Measurements from ENCODE around the gene FRMD6. TPM values are rescaled to one million over a fixed set of nuclear protein-coding genes. Genes with fewer than 3 reads are reported as not detected.

FRMD6 gene
- polyA plus RNA-seq, 1 donor from 2014 or later = 2.4 TPM

DNA sequence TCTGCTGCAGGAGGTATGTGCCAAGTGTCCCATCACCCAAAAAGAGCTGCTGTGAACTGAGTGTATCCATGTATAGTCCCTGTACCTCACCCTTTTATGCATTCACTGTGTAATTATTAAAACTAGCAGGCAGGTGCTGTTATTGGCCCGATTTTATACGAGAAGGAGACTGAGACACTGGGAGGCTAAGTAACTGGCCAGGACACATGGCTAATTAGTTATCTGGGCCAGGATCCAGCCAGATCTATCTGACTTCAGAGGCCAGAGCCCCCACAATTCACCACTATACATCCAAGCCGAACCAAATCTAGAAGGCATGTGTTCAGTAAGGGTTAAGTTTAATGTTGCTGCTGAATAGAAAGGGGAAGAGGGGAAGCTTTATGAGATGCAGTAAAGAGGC, 73.4 kb downstream of the FRMD6 start:
- Histone ChIP-seq H3K9me2 (ENCODE audit: insufficient read depth, low read length) (no peaks in the 10 kb centered on the region), H3K27ac (ENCODE audit: low read length) (no peak overlapping the region), H2AFZ (ENCODE audit: low read depth, low read length) (no peak overlapping the region), H4K20me1 (ENCODE audit: insufficient read depth) (no peaks in the 10 kb centered on the region), H3K9me3 (ENCODE audit: low read length) (no peaks in the 10 kb centered on the region), H3K27me3 (ENCODE audit: insufficient read depth, low read depth, low read length) (no peaks in the 10 kb centered on the region), H3K9ac (ENCODE audit: low read length) (no peak overlapping the region), H3K36me3 (ENCODE audit: insufficient read depth, low read length) (no peaks in the 10 kb centered on the region), H3F3A (ENCODE audit: insufficient read depth, low read length, poor library complexity, severe bottlenecking) (no peaks in the 10 kb centered on the region), H3K79me2 (replicated peaks; ENCODE audit: insufficient read depth, low read length) (no peaks in the 10 kb centered on the region), H3K4me3 (ENCODE audit: low read length) (no peak overlapping the region), H3K4me2 (ENCODE audit: low read length) (no peak overlapping the region)
- TF ChIP-seq EP300 (conservative IDR thresholded peaks at IDR 0.05; ENCODE audit: poor library complexity, severe bottlenecking) (no peak), POLR2AphosphoS5 (IDR thresholded peaks at IDR 0.05) (no peak), RAD21 (conservative IDR thresholded peaks at IDR 0.05) (no peak), MXI1 (conservative IDR thresholded peaks at IDR 0.05; ENCODE audit: poor library complexity, severe bottlenecking) (no peak), SMC3 (conservative IDR thresholded peaks at IDR 0.05; ENCODE audit: poor library complexity) (no peak), EZH2 (IDR thresholded peaks at IDR 0.05; ENCODE audit: borderline replicate concordance, insufficient read depth, low read length, poor library complexity, severe bottlenecking) (no peak), TAF1 (IDR thresholded peaks at IDR 0.05; ENCODE audit: low read depth) (no peak)
- TF ChIP-seq, protein P1, sequence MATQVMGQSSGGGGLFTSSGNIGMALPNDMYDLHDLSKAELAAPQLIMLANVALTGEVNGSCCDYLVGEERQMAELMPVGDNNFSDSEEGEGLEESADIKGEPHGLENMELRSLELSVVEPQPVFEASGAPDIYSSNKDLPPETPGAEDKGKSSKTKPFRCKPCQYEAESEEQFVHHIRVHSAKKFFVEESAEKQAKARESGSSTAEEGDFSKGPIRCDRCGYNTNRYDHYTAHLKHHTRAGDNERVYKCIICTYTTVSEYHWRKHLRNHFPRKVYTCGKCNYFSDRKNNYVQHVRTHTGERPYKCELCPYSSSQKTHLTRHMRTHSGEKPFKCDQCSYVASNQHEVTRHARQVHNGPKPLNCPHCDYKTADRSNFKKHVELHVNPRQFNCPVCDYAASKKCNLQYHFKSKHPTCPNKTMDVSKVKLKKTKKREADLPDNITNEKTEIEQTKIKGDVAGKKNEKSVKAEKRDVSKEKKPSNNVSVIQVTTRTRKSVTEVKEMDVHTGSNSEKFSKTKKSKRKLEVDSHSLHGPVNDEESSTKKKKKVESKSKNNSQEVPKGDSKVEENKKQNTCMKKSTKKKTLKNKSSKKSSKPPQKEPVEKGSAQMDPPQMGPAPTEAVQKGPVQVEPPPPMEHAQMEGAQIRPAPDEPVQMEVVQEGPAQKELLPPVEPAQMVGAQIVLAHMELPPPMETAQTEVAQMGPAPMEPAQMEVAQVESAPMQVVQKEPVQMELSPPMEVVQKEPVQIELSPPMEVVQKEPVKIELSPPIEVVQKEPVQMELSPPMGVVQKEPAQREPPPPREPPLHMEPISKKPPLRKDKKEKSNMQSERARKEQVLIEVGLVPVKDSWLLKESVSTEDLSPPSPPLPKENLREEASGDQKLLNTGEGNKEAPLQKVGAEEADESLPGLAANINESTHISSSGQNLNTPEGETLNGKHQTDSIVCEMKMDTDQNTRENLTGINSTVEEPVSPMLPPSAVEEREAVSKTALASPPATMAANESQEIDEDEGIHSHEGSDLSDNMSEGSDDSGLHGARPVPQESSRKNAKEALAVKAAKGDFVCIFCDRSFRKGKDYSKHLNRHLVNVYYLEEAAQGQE (IDR thresholded peaks at IDR 0.05; ENCODE audit: borderline replicate concordance) = no peak
- TF ChIP-seq, protein P2, sequence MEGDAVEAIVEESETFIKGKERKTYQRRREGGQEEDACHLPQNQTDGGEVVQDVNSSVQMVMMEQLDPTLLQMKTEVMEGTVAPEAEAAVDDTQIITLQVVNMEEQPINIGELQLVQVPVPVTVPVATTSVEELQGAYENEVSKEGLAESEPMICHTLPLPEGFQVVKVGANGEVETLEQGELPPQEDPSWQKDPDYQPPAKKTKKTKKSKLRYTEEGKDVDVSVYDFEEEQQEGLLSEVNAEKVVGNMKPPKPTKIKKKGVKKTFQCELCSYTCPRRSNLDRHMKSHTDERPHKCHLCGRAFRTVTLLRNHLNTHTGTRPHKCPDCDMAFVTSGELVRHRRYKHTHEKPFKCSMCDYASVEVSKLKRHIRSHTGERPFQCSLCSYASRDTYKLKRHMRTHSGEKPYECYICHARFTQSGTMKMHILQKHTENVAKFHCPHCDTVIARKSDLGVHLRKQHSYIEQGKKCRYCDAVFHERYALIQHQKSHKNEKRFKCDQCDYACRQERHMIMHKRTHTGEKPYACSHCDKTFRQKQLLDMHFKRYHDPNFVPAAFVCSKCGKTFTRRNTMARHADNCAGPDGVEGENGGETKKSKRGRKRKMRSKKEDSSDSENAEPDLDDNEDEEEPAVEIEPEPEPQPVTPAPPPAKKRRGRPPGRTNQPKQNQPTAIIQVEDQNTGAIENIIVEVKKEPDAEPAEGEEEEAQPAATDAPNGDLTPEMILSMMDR (IDR thresholded peaks at IDR 0.05; ENCODE audit: poor library complexity, severe bottlenecking) = no peak

DNA sequence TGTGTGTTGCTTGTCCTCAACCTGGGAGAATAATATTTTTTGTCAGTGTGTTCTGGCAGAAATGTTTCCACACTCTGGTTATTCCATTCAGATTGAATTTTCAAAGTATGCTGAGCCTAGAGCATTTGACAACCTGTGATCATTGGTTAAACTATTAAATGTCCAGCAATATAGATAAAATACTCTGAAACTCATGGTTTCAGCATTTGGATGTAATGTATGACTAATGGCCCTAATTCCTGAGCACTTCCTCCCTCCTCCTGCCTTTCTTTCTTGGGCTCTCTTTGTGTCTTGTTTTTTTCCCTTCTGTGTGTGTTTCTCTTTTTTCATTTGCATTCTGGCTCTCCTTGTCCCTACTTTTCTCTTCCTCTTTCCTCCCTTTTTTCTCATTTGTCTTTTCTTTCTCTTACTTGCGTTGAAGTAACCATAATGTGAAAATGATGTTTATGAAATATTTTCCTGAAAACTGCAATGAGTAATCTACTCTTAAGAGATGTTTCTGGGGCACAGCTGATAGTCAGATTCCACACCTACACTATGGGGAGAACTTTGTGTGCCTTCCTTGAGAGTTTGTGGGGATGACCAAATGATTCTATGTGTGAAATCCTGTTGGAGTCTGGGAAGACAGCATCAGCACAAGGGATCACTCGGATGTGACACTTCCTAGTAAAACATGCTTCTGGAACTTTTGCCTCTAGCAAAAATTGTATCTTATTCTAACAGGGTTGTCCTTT, 74.6 kb downstream of the FRMD6 start:
- H3F3A ChIP-seq (ENCODE audit: insufficient read depth, low read length, poor library complexity, severe bottlenecking) = no peaks in the 10 kb centered on the region
- no peaks in the 10 kb centered on the region for H3K36me3 ChIP-seq (ENCODE audit: insufficient read depth, low read length)
- no peaks in the 10 kb centered on the region for H3K27me3 ChIP-seq (ENCODE audit: insufficient read depth, low read depth, low read length)
- H2AFZ ChIP-seq (ENCODE audit: low read depth, low read length) = no peak overlapping the region
- no peaks in the 10 kb centered on the region for H3K79me2 ChIP-seq (replicated peaks; ENCODE audit: insufficient read depth, low read length)
- no peaks in the 10 kb centered on the region for H3K9me3 ChIP-seq (ENCODE audit: low read length)
- H3K27ac ChIP-seq (ENCODE audit: low read length) = no peak overlapping the region
- H4K20me1 ChIP-seq (ENCODE audit: insufficient read depth) = no peaks in the 10 kb centered on the region
- H3K9ac ChIP-seq (ENCODE audit: low read length) = no peak overlapping the region
- no peaks in the 10 kb centered on the region for H3K9me2 ChIP-seq (ENCODE audit: insufficient read depth, low read length)
- TF ChIP-seq RAD21 (conservative IDR thresholded peaks at IDR 0.05) (no peak), SMC3 (conservative IDR thresholded peaks at IDR 0.05; ENCODE audit: poor library complexity) (no peak), EP300 (conservative IDR thresholded peaks at IDR 0.05; ENCODE audit: poor library complexity, severe bottlenecking) (no peak), MXI1 (conservative IDR thresholded peaks at IDR 0.05; ENCODE audit: poor library complexity, severe bottlenecking) (no peak), EZH2 (IDR thresholded peaks at IDR 0.05; ENCODE audit: borderline replicate concordance, insufficient read depth, low read length, poor library complexity, severe bottlenecking) (no peak), TAF1 (IDR thresholded peaks at IDR 0.05; ENCODE audit: low read depth) (no peak), POLR2AphosphoS5 (IDR thresholded peaks at IDR 0.05) (no peak)
- TF ChIP-seq, protein P1 (IDR thresholded peaks at IDR 0.05; ENCODE audit: borderline replicate concordance) = no peak
- TF ChIP-seq, protein P2 (IDR thresholded peaks at IDR 0.05; ENCODE audit: poor library complexity, severe bottlenecking) = no peak
- no peak overlapping the region for H3K4me2 ChIP-seq (ENCODE audit: low read length)
- H3K4me3 ChIP-seq (ENCODE audit: low read length) = no peak overlapping the region
